Activated CD8-positive, alpha-beta memory T cell treated with anti-CD3 and anti-CD28 coated beads, Interleukin-2, amount 50 U/mL, for 1 hour (primary cell): ENCODE measurements around the gene PPP1R11.
"Not testable (repeated sequence)": the region's sequence is repeated elsewhere in the genome, so short reads cannot be mapped to it uniquely, and the experiment has no call there.

ENCODE experiments used
- DNase-seq: peaks from one replicate; pipeline ENCODE4 v3.0.0-alpha.2; 2020; ENCODE audit errors: extremely low read depth

Gene PPP1R11

DNA sequence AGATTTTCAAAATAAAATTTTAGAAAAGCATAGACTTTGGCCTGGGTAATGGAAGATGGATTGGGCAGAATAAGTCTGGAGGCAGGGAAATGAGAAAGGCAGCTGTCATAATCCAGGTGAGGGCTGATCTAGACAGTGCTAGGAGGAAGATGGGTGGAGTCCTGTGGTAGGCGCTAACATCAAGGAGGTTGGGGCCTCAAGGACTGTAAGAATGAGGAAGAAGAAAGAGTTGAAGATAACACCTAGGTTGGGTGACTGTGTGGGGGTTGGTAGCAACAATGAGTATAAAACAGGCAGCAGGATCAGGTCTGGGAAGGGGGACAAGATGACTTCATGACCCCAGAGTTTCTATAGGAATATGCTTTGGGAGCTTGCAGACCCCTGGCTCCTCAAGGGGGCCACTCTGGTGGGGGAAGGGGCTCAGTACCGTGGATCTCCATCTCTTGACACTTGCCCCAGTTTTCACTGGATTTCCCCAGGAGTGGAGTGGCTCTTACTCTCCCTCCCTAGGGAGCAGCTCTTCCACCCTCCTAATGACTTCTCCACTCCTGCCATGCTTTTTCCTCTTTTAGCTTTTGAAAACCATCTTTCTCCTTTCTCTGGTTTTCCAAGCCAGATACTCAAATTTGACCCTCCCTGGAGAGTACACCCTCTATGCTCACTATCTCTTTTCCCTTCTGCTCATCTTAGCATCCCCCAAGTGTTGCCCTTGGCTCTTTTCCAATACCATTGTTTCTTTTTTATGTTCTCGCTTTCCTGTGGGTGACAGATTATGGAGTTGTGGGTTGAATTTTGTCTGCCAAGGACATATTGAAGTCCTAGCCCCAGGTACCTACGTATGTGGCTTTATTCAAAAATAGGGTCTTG is 31.1 kb downstream of the PPP1R11 start:
- no peak for DNase-seq

DNA sequence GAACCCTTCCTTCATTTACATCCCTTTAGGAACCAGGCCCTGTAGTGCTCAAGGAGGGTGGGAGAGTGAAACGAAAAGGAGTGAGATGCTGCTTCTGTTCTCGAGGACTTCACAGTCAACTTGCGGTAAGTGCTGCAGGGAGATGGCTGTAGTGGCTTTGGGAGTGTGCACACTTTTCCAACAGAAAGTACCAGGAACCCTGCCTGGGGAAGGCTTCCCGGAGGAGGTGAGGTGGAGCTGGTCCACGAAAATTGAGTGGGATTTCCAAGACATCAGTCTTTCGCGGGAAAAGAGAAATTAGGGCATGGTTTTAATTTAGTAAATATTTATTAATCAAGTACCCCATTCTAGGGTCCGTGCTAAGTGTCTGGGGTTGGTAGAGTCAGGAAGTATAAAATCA is 33.2 kb downstream of the PPP1R11 start:
- DNase-seq = no peak

DNA sequence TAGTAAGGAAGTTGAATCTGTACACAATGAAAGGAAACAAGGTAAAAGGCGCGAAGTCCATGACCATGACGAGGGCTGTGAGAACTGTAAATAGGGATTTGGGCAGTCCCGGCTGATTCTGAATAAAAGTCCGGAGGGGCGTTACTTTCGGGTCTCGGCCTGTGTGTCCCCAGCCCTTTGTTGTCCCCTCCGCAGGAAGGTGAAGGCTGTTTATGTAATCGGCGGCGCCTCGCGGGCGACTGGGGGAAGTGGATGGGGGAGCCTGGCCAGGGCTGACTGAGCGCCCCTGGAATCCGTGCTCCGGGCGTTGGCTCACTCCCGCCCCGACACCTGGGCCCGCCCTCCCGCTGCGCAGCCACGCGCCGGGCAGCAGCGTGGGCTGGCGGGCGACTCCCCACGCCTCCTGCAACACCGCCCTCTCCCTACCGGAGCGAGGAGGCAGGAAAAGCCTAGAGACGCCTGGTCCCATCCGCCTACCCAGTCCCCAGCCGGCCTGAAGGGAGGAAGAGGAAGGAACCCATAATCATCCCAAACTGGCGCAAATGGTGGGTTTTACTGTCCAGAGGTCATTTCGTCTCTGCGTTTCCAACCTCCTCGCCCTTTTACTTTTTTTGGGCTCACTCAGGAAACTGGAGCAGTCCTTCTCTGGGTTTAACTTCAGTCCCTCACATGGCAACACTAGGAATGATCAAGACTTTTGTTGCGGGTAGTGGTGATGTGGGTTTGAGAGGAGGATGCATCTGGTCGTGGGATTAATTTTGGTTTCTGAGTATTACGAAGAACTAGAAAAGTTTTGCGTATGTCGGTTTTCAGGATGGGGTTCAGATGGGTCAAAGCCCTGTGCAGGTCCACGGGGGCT is 33.8 kb downstream of the PPP1R11 start:
- DNase-seq = no peak

DNA sequence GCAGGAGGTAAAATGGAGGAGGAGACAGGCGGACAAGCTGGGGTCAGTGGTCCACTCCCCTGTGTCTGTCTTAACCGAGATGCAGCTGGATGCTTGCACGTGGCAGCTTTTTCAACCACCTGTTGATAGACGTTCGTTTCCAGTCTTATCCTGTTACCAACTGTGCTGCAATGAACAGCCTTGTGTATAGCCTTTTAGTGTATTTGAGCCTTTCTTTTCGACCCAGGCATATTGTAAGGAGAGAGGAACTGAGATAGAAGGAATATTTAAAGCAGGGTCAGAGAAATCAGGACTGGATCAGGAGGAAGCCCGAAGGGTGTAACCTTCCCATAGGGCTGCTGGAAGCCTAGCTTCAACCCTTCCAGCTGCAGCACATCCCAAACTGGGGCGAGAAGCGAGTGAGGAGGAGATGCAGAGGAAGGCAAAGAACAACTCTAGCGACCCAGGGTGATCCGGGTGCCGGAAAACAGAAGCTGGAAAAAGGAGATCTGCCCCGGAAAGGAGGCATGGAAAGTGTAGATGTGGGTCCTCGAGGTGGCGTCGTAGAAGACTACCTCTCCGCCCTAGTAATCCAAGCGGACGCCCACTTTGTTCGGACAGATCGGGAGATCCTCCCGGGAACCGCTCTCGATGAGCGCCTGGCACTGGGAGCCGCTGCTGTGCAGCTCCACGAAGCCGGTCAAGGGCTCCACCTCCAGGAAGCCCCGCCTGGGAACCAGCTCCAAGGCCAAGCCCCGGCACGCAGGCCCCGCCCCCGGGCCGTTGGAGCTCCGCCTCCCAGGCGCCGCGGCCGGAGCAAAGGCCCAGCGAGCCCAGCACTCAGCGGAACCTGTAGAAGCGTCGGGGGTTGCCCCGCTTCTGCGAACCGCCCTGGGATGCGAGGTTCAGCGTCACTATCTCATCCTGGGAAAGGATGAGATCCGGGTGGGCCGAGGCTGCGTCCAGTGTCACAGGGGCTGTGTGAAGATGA is 34.7 kb downstream of the PPP1R11 start:
- DNase-seq = no peak

DNA sequence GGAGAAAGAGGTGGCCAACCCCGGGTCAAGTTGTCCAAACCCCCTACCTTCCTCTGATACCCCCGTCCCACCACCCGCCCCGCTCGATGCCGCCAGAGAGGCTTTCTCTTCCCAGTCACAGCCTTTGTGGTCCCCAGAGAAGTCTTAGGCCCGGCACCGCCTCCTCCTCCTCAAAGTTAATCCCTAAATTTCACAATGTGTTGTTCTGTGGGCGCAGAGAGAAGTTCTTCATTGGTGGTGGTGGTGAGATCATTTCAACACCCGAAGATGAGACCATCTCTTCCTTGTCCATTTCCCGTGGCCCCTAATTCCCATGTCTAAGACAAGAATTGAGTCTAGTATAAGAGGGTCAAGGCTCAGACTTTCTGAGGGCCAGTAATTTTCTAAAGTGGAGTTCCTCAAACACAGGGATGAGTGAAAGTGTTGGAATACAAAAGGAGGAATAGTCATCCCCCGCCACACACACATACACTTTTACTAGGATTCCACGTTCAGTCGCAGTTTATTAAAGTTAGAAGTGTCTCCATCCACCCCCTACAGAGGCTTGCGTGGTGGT is 35.5 kb downstream of the PPP1R11 start:
- no peak for DNase-seq

DNA sequence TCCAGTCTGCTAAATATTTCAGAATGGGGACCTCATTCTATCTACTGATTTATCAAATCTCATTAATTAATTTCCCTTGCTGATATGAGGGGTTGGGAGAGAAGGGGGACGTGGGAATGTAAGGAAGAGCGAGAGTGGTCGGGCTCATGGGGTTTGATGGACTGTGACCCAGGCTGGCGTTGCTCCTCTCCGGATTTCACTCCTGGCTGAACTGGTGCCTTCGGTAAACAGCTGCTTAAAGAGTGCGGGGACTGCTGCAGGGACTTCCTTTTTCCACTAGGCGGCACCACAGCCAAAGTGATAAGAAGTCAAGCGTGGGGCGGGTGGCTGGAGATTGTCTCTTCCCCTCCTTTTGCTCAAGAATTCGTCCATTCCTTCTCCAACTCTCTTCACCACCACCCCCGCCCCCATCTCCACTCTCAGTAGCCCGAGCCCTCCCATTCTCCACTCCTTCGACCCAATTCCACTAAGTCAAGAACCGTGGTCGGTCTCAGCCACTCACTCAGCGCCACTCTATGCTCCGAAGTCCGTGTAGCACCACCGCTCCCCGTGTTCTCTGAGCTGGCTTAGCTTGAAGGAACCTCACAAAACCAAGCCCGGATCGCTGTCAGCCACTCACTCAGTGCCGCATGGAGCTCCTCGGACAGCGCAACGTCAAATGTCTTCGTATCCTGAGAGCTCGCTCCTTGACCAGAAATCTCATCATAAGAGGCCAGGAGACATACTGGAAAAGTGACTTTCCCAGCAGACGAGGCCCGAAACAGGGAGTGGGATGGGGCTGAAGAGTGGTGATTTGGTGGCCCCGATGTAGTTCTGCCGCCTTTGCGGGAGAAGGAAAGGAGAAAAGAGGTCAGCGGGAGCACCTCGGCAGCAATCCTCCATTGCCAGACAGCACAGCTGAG is 36.2 kb downstream of the PPP1R11 start:
- DNase-seq = peak; percentile 55

DNA sequence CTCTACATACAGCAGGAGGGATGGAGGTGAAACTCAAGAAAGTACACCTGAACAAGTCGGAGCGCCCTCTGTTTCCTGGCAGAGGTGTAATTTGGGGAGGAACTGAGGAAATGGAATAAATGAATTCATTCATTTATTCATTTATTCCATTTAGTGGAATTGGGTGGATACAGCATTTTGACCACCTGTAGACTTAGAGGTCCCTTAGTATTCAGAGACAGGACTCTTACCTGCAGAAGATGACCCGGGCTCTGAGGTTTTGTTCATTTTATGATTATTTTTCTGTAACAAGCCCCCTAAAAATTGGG is 36.8 kb downstream of the PPP1R11 start:
- DNase-seq = no peak

DNA sequence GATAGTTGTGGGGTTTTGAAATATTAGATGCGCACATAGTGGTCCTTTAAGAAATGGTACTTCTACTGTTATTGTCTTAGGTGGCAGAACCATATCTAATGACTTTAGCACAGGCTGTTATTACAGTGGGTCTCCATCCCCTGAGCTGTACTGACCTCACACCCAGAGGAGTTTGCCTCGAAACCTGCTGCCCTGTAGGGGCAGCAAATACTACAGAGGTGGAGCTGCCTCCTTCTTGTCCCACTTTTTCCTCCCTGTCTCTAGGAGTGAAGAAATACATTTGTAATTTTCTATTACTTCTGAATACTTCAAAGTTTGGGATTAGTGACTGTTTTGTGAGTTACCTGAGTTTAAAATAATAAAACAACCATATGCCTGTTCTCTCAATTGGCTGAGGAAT is 37.7 kb downstream of the PPP1R11 start:
- DNase-seq = no peak

DNA sequence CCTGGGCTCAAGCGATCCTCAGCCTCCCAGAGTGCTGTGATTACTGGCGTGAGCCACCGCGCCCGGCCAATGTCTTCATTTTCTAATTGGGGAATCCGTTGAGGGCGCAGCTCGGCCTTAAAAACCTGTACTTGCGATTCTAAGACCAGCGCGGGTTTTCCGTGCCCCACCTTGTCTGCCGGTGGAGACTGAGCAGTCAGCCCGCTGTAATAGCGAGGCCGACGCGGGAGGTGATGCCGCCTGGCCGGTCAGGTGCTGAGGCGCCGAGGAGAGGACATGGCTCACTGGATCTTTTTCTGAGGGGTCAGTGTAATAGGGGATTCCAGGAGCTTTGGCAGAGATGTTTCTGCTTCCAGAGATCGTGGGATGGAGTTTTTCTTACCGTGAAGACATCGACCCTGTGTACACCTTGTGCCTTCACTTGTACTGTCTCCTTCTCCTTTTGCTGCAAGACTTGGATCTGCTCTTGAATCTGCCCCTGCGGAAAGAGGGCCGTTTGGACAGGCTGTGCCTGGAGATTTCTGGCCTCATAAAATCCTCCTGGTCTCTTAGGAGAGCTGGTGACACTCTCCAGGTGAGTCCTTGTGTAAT is 44.4 kb downstream of the PPP1R11 start:
- DNase-seq = no peak

DNA sequence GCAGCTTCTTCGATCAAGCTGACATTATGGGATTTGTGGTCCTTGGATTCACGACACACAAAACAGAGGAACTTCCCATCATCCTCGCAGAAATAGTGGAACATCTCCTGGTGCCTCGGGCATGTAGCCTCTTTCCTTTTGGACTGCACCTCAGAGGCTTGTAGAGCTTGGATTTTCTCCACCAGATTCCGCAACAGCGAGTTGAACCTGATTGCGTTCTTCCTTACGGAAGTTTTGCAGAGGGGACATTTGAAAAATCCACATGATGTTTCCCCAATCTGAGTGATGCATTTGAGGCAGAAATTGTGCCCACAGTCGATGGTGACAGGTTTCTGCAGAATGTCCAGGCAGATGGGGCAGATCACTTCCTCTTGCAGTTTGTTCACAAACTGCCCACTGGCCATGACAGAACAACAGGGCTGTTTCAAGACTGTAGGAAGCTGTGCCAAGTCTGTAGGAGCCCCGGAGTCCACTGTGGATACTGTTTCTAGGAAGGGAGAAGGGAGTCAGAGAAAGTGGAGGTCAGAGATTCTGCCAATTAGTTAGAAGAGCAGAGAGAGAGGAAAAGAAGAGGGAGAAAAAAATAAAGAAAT is 45.5 kb downstream of the PPP1R11 start:
- no peak for DNase-seq

DNA sequence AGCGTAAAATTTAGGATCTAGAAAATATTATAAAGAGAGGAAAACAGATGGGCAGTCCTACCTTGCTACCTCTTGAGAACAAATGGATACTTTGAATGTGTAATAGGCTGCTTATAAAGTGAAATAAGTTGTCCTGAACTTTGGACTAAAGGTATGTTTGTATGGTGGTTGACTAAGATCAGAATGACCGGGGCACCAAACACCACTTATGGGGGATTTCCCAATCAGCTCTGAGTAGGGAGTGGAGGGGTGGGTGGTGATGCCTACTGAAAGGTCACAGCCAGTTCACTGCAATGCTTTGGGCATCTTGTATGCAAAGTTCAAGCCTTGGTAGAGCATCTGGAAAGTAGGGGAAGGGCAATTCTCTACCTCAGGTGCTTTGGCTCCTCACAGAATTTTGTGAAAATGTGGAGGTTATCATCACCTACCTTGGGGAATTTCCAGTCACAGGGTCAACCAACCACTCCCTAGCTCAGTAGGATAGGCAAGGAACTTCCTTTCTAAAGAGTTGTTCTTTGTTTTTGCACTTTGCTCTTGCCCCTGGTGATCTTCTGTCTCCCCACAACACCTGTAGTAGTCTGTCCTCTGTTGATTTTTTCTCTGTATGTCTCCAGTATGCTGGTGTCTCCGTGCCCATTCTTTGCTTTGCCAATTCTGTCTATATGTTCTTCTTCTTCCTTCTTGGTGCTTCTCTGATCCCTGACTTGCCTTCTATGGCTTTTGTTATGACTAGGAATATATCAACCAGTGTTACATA is 46.2 kb downstream of the PPP1R11 start, which contains the start of gene TRIM31:
TRIM31 (minus strand) TSS at position 88 of the 757 bp plus-strand sequence. CDS start 285 bp downstream, outside the sequence.
- no peak for DNase-seq

DNA sequence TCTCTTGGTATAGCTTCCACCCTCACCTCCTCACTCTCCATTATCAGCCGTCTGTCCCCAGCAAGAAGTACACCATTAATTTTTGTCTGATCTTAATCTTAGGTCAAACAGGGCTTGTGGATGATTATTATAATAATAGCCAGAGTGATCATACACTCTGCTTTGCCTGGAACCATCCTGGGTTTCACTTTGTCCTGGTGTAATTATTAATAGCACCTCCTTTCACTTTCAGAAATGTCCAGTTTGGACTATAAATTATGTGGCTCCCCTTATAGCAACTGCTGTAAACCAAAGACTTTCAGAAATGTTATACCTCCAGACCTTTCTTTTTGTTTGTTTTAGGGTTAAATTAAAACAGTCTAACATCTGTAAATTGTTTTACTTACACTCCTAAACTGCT is 46.8 kb downstream of the PPP1R11 start:
- DNase-seq = no peak

DNA sequence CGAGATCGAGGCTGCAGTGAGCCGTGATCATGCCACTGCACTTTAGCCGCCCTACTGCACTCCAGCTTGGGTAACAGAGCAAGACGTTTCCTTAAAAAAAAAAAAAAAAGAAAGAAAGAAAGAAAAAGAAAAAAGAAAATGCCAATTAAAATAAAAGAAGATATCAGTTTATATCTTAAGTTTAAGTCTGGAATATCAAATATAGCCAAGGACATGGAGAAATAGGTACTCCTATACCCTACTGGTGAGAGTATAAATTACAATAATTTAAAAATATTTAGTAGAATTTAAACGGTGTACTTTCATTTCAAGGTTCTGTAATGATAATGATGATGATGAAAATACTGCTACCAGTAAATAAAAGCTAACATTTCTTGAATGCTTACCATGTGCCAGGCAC is 49.7 kb downstream of the PPP1R11 start:
- DNase-seq = no peak

DNA sequence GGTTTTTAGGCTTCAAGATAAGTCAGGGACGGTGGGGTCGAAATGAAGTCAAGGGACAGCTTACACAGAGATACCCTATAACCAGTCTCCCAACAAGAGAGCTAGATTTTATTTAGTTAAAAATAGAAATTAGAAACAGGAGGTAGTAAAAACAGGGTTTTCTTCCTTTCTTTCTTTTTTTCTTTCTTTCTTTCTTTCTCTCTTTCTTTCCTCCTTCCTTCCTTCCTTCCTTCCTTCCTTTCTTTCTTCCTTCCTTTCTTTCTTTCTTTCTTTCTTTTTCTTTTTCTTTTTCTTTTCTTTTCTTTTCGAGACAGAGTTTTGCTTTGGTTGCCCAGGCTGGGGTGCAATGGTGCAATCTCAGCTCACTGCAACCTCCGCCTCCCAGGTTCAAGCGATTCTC is 51.7 kb downstream of the PPP1R11 start:
- not testable (repeated sequence) for DNase-seq
